ENCODE measurements around the gene CYP2B6. TPM values are rescaled to one million over a fixed set of nuclear protein-coding genes. Genes with fewer than 3 reads are reported as not detected.
A peak's percentile ranks its signal among the peaks of the same experiment; 100 is the strongest.
"Not testable (repeated sequence)": the region's sequence is repeated elsewhere in the genome, so short reads cannot be mapped to it uniquely, and the experiment has no call there.

CYP2B6 gene
- polyA plus RNA-seq, 2 of the 4 experiments (the other 2 are of a cell fraction) = not detected

- FAIRE-seq = peak; percentile 89
- H3K4me3 ChIP-seq = no peak overlapping the region
- peaks cover 18% of the 10 kb centered on the region for H3K4me1 ChIP-seq
- WGBS (ENCODE audit: missing lambda C conversion rate) = 44% methylated on average over 3 of the region's 3 CpGs
- TF ChIP-seq JUN (IDR thresholded peaks at IDR 0.05) (peak in 1 of 2 experiments; percentile 67; a peak in 1 of 5 replicates), NPAS2 (CRISPR knock-in tag; IDR thresholded peaks at IDR 0.05; ENCODE audit: borderline replicate concordance) (no peak), FOSL2 (IDR thresholded peaks at IDR 0.05) (peak; percentile 28; the same call in 1 of the 2 replicates), FOSL2 (CRISPR knock-in tag; IDR thresholded peaks at IDR 0.05) (peak; percentile 32; the same call in 1 of the 2 replicates), EP300 (IDR thresholded peaks at IDR 0.05) (peak in 1 of 2 experiments; percentile 32; a peak in 1 of 5 replicates), JUNB (IDR thresholded peaks at IDR 0.05) (peak; percentile 54; the same call in 1 of the 2 replicates), CBX2 (IDR thresholded peaks at IDR 0.05; ENCODE audit: borderline replicate concordance, low read depth) (no peak), MAFK (IDR thresholded peaks at IDR 0.05; ENCODE audit: partially characterized antibody) (peak; percentile 81), CEBPB (IDR thresholded peaks at IDR 0.05) (peak; percentile 63 to 74), MYC (IDR thresholded peaks at IDR 0.05; ENCODE audit: borderline replicate concordance, low read length) (no peak)
- peak overlapping the region; percentile 18 to 46; a peak in 4 of 6 replicates for H3K27ac ChIP-seq
- ChIA-PET CTCF (interaction anchor here (0.7 to 1.8 kb wide), 9 partner anchors 13 to 309 kb away, joined by 3 to 6 read pairs (median 3); no protein-coding TSS in a partner anchor), POLR2A (no interaction called here)
- ATAC-seq = peak; percentile 49 to 52; a peak in 4 of 6 replicates
- H3K9me3 ChIP-seq = peaks cover 13% of the 10 kb centered on the region; the same call in 2 of the 3 replicates
- peak overlapping the region; percentile 35 for H3K4me2 ChIP-seq
- peak; percentile 28 to 53 for DNase-seq (ENCODE audit: low read depth in 1 of 2, low spot score in 1 of 2)
These were observed 9.2 kb downstream of the CYP2B6 start for GRCh38 chr19:41000310-41000737.

GRCh38 chr19:41001243-41001971 is 10.3 kb downstream of the CYP2B6 start:
- 74% methylated on average over 9 of the region's 9 CpGs for whole genome bisulfite sequencing (ENCODE audit: missing lambda C conversion rate)
- Histone ChIP-seq H3K4me2 (no peak overlapping the region), H3K9me3 (peaks cover 13% of the 10 kb centered on the region; the same call in 2 of the 3 replicates), H3K4me3 (no peak overlapping the region), H3K4me1 (peaks cover 18% of the 10 kb centered on the region), H3K27ac (no peak overlapping the region)
- POLR2A ChIA-PET = no interaction called here
- ATAC-seq (0 out of 6 replicates have a peak, but pooled peaks of 1 of the 2 experiments have one; percentile 30), DNase-seq (ENCODE audit: low read depth in 1 of 2, low spot score in 1 of 2) (peak in 1 of 2 experiments; percentile 45), FAIRE-seq (peak; percentile 98)
- TF ChIP-seq RCOR1 (IDR thresholded peaks at IDR 0.05; ENCODE audit: low read depth, low read length) (no peak), JUN (IDR thresholded peaks at IDR 0.05) (no peak), REST (IDR thresholded peaks at IDR 0.05) (no peak), MAFK (IDR thresholded peaks at IDR 0.05; ENCODE audit: partially characterized antibody) (peak; percentile 64), HOXB5 (CRISPR knock-in tag; IDR thresholded peaks at IDR 0.05) (no peak), RNF2 (IDR thresholded peaks at IDR 0.05; ENCODE audit: borderline replicate concordance, low read depth) (no peak), ESRRA (IDR thresholded peaks at IDR 0.05; ENCODE audit: borderline replicate concordance, low read length) (no peak), SREBF2 (IDR thresholded peaks at IDR 0.05) (no peak), EHMT2 (IDR thresholded peaks at IDR 0.05; ENCODE audit: low read depth) (no peak), TFCP2L1 (CRISPR knock-in tag; IDR thresholded peaks at IDR 0.05) (no peak), KDM1A (IDR thresholded peaks at IDR 0.05; ENCODE audit: low read depth) (no peak), RAD21 (conservative IDR thresholded peaks at IDR 0.05 in 1 of 2, IDR thresholded peaks at IDR 0.05 in 1 of 2) (0 out of 5 replicates have a peak, but pooled peaks of 1 of the 2 experiments have one; percentile 14), POLR2A (IDR thresholded peaks at IDR 0.05; ENCODE audit: low read length) (no peak), SMC3 (IDR thresholded peaks at IDR 0.05) (no peak)
- CTCF ChIA-PET = interaction anchor here (1.1 to 2.2 kb wide), 10 partner anchors 10 to 307 kb away, joined by 3 to 11 read pairs (median 3); partner anchors contain the start of gene CYP2B6

- WGBS (ENCODE audit: missing lambda C conversion rate) = 76% methylated on average over 8 of the region's 8 CpGs
- H3K27ac ChIP-seq; POLR2A ChIA-PET; H3K4me3 ChIP-seq; DNase-seq (ENCODE audit: low read depth in 1 of 2, low spot score in 1 of 2); ATAC-seq; H3K4me2 ChIP-seq; H3K9me3 ChIP-seq: not testable (repeated sequence)
- CTCF ChIA-PET = interaction anchor here (0.6 to 1.2 kb wide), 4 partner anchors 16 to 340 kb away, joined by 3 to 5 read pairs (median 4); no protein-coding TSS in a partner anchor
- H3K4me1 ChIP-seq = peaks cover 18% of the 10 kb centered on the region
- FAIRE-seq = peak; percentile 85
These were observed 12.6 kb downstream of the CYP2B6 start for GRCh38 chr19:41003656-41004055.

Measured in A549 (cell line).